Mucosa of stomach (tissue), 1 donor: ENCODE measurements around the gene S100A16.
"Not testable (repeated sequence)": the region's sequence is repeated elsewhere in the genome, so short reads cannot be mapped to it uniquely, and the experiment has no call there.

Experiments
- H3K27me3 ChIP-seq: one replicate; pipeline ENCODE4 v1.7.0; 2013; ENCODE audit warnings: mild to moderate bottlenecking, low read length; ENCODE audit not compliant: control insufficient read depth, insufficient read depth
- H3K36me3 ChIP-seq: one replicate; pipeline ENCODE4 v1.7.0; 2013; ENCODE audit warnings: low read length; ENCODE audit not compliant: control insufficient read depth, insufficient read depth
- H3K4me1 ChIP-seq: one replicate; pipeline ENCODE4 v1.7.0; 2013; ENCODE audit warnings: mild to moderate bottlenecking, low read length; ENCODE audit not compliant: control insufficient read depth, insufficient read depth
- H3K4me3 ChIP-seq: one replicate; pipeline ENCODE4 v1.7.0; 2013; ENCODE audit warnings: low read length
- H3K9ac ChIP-seq: one replicate; pipeline ENCODE4 v1.7.0; 2013; ENCODE audit warnings: mild to moderate bottlenecking, low read length, moderate library complexity
- H3K9me3 ChIP-seq: one replicate; pipeline ENCODE4 v1.7.0; 2013; ENCODE audit warnings: mild to moderate bottlenecking, low read length, moderate library complexity; ENCODE audit not compliant: control insufficient read depth
- donor health status: Pancreatic carcinoma.

Gene S100A16

DNA sequence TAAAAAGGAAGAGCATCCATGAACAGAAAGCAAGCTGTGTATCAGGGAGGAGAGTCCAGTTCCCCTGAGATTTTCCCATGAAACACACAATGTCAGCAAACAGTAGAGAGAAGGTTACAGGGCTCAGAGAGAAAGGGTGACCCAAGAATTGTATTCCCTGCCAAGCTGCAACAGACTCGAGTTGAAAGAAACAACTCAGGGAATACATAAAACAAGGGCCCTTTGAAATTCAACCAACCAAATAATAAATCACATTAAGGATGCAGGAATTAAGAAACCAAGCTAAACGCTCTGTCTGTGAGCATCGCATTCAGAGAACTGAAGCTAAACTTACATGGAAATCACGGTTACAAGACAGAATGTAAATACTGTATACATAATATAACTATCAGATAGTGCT is 20.2 kb downstream of the S100A16 start:
- no peaks in the 10 kb centered on the region for H3K27me3 ChIP-seq
- no peaks in the 10 kb centered on the region for H3K9me3 ChIP-seq
- H3K4me1 ChIP-seq = no peaks in the 10 kb centered on the region
- no peak overlapping the region for H3K9ac ChIP-seq
- no peaks in the 10 kb centered on the region for H3K36me3 ChIP-seq
- H3K4me3 ChIP-seq = no peak overlapping the region

DNA sequence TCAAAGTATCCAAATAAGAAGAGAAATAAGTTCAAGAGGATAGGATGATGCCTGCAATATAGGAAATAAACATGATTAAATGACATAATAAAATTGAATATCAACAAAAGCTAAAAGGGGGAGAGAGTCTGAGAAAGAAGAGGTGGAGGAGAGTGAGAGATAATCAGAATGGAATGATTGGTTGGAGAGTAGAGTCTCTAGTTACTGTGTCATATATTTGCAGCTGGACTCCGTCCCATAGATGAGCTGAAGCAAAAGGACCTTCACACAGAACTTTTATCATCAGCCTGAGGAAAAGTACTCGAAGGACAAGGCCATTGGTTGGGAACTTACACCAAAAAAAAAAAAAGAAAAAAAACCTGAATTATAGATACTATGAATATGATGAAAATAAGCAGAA is 24.5 kb downstream of the S100A16 start:
- Histone ChIP-seq H3K9ac (no peak overlapping the region), H3K4me1 (no peaks in the 10 kb centered on the region), H3K36me3 (no peaks in the 10 kb centered on the region), H3K9me3 (no peaks in the 10 kb centered on the region), H3K27me3 (no peaks in the 10 kb centered on the region), H3K4me3 (no peak overlapping the region)

DNA sequence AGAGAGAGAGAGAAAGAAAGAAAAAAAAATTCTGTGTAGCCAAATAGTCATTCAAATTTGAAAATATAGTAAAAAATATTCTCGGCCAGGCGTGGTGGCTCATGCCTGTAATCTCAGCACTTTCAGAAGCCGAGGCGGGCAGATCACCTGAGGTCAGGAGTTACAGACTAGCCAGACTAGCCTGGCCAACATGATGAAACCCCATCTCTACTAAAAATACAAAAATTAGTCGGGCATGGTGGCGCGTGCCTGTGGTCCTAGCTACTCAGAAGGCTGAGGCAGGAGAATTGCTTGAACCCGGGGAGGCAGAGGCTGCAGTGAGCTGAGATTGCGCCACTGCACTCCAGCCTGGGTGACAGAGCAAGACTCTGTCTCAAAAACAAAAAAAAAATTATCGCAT is 24.9 kb downstream of the S100A16 start:
- H3K27me3 ChIP-seq, H3K9me3 ChIP-seq, H3K4me1 ChIP-seq, H3K4me3 ChIP-seq, H3K36me3 ChIP-seq, H3K9ac ChIP-seq: not testable (repeated sequence)

DNA sequence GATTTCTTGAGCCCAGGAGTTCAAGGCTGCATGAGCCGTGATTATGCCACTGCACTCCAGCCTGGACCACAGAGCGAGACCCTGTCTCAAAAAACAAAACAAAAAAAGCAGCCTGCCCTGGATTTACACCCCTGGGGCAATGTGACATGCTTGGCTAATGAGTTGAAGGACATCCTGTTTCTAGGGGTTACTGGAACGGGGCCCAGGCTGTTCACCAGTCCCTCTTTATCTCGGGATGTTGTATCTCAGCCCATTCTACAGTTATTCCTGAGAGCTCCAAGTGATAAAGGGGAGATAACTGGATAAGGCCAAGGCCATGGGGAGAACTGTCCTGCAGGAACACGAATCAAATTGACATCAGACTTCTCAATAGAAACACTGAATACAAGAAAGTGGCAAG is 25.6 kb downstream of the S100A16 start:
- H3K4me3 ChIP-seq = no peak overlapping the region
- no peaks in the 10 kb centered on the region for H3K36me3 ChIP-seq
- no peak overlapping the region for H3K9ac ChIP-seq
- no peaks in the 10 kb centered on the region for H3K9me3 ChIP-seq
- H3K27me3 ChIP-seq = no peaks in the 10 kb centered on the region
- no peaks in the 10 kb centered on the region for H3K4me1 ChIP-seq

DNA sequence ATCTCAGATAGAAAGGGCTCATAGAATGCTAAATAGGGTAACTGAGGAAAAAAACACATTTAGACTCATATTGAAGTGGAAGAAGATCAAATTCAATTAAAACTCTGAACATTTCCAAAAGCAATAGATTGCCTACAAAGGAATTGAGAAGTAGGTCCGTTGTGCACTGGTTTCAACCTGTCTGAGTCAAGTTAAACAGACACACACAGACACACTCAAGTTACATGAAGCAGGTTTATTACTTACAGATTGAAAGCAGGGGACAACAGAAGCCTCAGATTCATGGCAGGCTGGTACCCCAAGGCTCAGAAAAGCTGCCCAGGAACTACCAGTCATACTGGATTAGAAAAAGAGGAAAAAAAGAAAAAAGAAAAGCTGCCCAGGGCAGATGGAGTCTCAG is 26.6 kb downstream of the S100A16 start:
- Histone ChIP-seq H3K4me3 (no peak overlapping the region), H3K4me1 (no peaks in the 10 kb centered on the region), H3K9ac (no peak overlapping the region), H3K9me3 (no peaks in the 10 kb centered on the region), H3K27me3 (no peaks in the 10 kb centered on the region), H3K36me3 (no peaks in the 10 kb centered on the region)

DNA sequence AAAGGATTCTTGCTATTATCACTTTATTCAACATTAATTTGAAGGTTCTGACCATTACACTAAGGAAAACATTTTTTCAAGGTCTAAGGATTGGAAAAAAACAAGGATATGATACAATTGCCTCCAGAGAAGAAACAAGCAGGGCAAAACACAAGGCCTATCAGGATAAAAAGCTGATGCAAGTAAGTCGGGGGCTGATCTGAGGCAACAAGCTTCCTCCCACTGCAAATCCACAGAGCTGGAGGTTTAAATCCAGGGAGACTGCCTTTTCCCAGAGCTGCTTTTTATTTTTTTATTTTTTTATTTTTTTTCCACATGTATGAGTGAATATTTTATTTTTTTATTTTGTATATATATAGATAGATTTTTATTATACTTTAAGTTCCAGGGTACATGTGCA is 27.9 kb downstream of the S100A16 start:
- Histone ChIP-seq H3K4me3 (no peak overlapping the region), H3K36me3 (no peaks in the 10 kb centered on the region)

DNA sequence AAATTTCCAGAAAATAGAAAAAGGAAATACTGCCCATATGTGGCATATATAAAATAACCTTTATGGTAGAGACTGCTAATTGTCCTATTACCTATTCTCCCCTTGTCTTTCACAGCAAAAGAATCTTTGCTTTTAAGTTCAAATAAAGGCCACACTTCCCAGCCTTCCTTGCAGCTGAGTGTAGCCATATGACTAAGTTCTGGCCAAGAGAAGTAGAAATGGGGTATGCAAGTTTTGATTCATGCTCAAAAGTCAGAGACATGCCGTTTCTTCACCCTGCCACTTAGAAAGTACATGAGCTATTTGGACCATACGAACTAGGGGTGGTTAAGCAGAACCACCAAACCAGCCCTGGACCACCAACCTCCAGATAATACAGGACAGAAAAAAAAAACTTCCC is 29.0 kb downstream of the S100A16 start:
- Histone ChIP-seq H3K36me3 (no peaks in the 10 kb centered on the region), H3K9me3 (no peaks in the 10 kb centered on the region), H3K4me3 (no peak overlapping the region), H3K9ac (no peak overlapping the region), H3K27me3 (no peaks in the 10 kb centered on the region), H3K4me1 (no peaks in the 10 kb centered on the region)

More for the DNA sequence above, 27.9 kb downstream of the S100A16 start:
- no peaks in the 10 kb centered on the region for H3K4me1 ChIP-seq
- no peaks in the 10 kb centered on the region for H3K9me3 ChIP-seq
- no peak overlapping the region for H3K9ac ChIP-seq
- H3K27me3 ChIP-seq = no peaks in the 10 kb centered on the region

DNA sequence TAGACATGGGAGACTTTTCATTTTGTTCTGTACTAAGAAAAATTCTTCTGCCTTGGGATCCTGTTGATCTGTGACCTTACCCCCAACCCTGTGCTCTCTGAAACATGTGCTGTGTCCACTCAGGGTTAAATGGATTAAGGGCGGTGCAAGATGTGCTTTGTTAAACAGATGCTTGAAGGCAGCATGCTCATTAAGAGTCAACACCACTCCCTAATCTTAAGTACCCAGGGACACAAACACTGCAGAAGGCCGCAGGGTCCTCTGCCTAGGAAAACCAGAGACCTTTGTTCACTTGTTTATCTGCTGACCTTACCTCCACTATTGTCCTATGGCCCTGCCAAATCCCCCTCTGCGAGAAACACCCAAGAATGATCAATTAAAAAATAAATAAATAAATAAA is 29.4 kb downstream of the S100A16 start:
- not testable (repeated sequence) for H3K9ac ChIP-seq, H3K27me3 ChIP-seq, H3K36me3 ChIP-seq, H3K9me3 ChIP-seq, H3K4me3 ChIP-seq, H3K4me1 ChIP-seq

DNA sequence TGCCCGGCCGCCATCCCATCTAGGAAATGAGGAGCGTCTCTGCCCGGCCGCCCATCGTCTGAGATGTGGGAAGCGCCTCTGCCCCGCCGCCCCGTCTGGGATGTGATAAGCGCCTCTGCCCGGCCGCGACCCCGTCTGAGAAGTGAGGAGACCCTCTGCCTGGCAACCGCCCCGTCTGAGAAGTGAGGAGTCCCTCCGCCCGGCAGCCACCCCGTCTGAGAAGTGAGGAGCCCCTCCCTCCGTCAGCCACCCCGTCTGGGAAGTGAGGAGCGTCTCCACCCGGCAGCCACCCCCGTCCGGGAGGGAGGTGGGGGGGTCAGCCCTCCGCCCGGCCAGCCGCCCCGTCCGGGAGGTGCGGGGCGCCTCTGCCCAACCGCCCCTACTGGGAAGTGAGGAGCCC is 30.1 kb downstream of the S100A16 start:
- H3K27me3 ChIP-seq, H3K4me1 ChIP-seq, H3K4me3 ChIP-seq, H3K9ac ChIP-seq, H3K9me3 ChIP-seq, H3K36me3 ChIP-seq: not testable (repeated sequence)

DNA sequence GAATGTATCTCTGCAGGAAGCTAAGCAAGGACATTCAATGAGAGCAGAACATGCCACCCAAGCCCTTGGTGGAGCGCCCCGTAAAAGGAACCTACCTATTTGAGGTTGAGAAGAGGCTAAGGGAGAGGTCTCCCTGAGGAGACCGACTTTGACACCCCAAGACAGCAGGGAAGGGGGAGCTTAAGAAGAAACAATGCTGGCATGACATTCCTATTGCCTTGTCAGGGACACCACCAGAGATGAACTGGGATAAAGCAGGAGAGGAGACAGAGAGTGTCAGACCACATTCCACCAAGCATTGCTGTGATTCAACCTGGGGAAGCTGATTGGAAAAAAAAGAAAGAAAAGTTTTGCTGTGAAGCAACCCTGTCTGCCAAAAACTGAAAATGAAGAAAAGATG is 34.0 kb downstream of the S100A16 start:
- Histone ChIP-seq H3K36me3 (no peaks in the 10 kb centered on the region), H3K27me3 (peaks cover 3% of the 10 kb centered on the region), H3K4me3 (no peak overlapping the region), H3K9me3 (no peaks in the 10 kb centered on the region), H3K9ac (no peak overlapping the region), H3K4me1 (peaks cover 5% of the 10 kb centered on the region)

DNA sequence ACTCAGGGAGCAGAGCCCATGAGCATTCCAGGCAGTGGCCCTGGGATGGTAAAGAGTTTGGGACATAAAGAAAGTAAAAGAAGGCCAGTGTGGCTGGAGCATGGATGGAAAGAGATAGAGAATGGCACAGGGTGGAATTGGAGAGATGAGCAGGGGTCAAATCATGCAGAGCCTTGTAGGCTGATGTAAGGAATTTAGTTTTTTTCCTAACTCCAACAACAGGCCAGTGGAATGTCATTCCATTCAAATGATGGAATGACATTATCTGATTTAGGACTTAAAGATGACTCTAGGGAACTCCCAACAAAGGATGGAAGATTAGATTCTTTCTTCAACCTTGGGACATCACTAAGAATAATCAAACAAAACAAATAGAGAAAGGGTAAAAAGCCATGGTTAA is 34.4 kb downstream of the S100A16 start:
- no peaks in the 10 kb centered on the region for H3K9me3 ChIP-seq
- no peaks in the 10 kb centered on the region for H3K36me3 ChIP-seq
- peaks cover 5% of the 10 kb centered on the region for H3K4me1 ChIP-seq
- H3K27me3 ChIP-seq = peaks cover 3% of the 10 kb centered on the region
- H3K4me3 ChIP-seq = no peak overlapping the region
- no peak overlapping the region for H3K9ac ChIP-seq

DNA sequence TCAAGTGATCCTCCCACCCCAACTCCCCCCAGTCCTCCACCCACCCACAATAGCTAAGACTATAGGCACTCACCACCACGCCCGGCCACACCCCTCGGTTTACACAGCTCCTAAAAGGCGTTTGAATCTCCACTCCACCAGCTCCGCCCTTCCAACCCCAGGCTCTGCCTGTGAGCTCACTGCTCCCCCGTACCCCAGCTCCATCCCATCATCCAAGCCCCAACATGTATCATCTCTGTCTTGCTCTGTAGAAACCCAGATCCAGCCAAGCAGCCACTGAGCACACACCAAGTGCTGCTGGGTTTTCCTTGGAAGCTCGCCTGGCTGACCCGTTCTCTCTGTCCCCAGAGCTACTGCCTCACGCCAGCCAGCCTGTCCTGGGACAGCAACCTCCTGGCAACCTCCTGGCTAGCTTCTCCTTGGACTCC is 35.3 kb downstream of the S100A16 start:
- Histone ChIP-seq H3K27me3 (peaks cover 3% of the 10 kb centered on the region), H3K36me3 (no peaks in the 10 kb centered on the region), H3K9ac (no peak overlapping the region), H3K4me3 (no peak overlapping the region), H3K4me1 (peaks cover 5% of the 10 kb centered on the region), H3K9me3 (no peaks in the 10 kb centered on the region)

DNA sequence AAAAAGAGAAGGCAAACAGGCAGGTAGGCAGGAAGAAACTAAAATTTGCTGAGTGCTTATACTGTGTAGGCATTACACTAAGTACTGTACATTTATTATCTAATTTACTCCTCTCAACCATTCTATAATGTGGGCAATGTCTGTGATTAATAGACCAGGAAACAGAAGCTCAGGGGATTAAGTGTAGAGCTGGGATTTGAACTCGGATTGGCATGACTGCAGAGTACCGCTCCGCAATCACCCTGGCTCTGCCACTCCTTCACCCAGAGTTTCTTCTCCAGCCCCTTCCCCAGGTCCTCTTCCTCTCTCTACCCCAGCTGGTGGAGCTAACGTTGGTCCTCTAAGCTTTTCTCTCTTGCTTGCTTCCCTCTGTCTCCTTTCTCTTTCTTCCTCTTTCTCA is 35.8 kb downstream of the S100A16 start:
- H3K9me3 ChIP-seq = no peaks in the 10 kb centered on the region
- no peak overlapping the region for H3K4me3 ChIP-seq
- peaks cover 5% of the 10 kb centered on the region for H3K4me1 ChIP-seq
- peaks cover 3% of the 10 kb centered on the region for H3K27me3 ChIP-seq
- H3K9ac ChIP-seq = no peak overlapping the region
- no peaks in the 10 kb centered on the region for H3K36me3 ChIP-seq
